SK-N-SH treated with all-trans-retinoic acid at 6 μM for 48 hours (cell line): ENCODE results near the gene LYRM1.

Experiments used
- ARNTL ChIP-seq: fragments of 450-650 bp; formaldehyde crosslinking; IDR thresholded peaks from 2 replicates; pipeline ENCODE4 v1.5.0; 2020; ENCODE audit warnings: low read depth, mild to moderate bottlenecking, moderate library complexity, borderline replicate concordance
- BACH2 ChIP-seq: fragments of 250-450 bp; sonication (Bioruptor Pico); IDR thresholded peaks from 2 replicates; pipeline ENCODE4 v1.9.0; 2021; ENCODE audit warnings: mild to moderate bottlenecking, borderline replicate concordance
- CREB5 ChIP-seq: fragments of 250-450 bp; sonication (Bioruptor Pico); IDR thresholded peaks from 2 replicates; pipeline ENCODE4 v1.5.1; 2020; ENCODE audit warnings: low read depth, mild to moderate bottlenecking, moderate library complexity
- CSRNP3 ChIP-seq: fragments of 250-450 bp; sonication (Bioruptor Pico); IDR thresholded peaks from 2 replicates; pipeline ENCODE4 v1.5.1; 2021; ENCODE audit warnings: mild to moderate bottlenecking, moderate library complexity
- ESRRG ChIP-seq: fragments of 250-450 bp; sonication (Bioruptor Pico); IDR thresholded peaks from 2 replicates; pipeline ENCODE4 v1.6.1; 2021; ENCODE audit warnings: mild to moderate bottlenecking
- PATZ1 ChIP-seq: fragments of 250-450 bp; sonication (Bioruptor Pico); IDR thresholded peaks from 2 replicates; pipeline ENCODE4 v1.8.0; 2020; ENCODE audit warnings: mild to moderate bottlenecking, moderate library complexity, borderline replicate concordance
- POU6F1 ChIP-seq: fragments of 250-450 bp; sonication (Bioruptor Pico); IDR thresholded peaks from 2 replicates; pipeline ENCODE4 v1.8.0; 2021; ENCODE audit warnings: low read depth, mild to moderate bottlenecking, moderate library complexity, borderline replicate concordance
- RARB ChIP-seq: fragments of 250-450 bp; sonication (Bioruptor Pico); IDR thresholded peaks from 2 replicates; pipeline ENCODE4 v1.8.0; 2021; ENCODE audit warnings: mild to moderate bottlenecking, moderate library complexity
- TCF4 ChIP-seq: fragments of 250-450 bp; sonication (Bioruptor Pico); IDR thresholded peaks from 2 replicates; pipeline ENCODE4 v1.8.0; 2021; ENCODE audit warnings: mild to moderate bottlenecking, moderate library complexity, borderline replicate concordance
- ZC3H10 ChIP-seq: fragments of 250-450 bp; sonication (Bioruptor Pico); IDR thresholded peaks from 2 replicates; pipeline ENCODE4 v1.5.1; 2021; ENCODE audit warnings: mild to moderate bottlenecking, moderate library complexity
- ZFP3 ChIP-seq: fragments of 250-450 bp; sonication (Bioruptor Pico); IDR thresholded peaks from 2 replicates; pipeline ENCODE4 v1.5.0; 2020; ENCODE audit warnings: mild to moderate bottlenecking, moderate library complexity
- ZFP30 ChIP-seq: fragments of 450-650 bp; formaldehyde crosslinking; IDR thresholded peaks from 2 replicates; pipeline ENCODE4 v1.5.0; 2022; ENCODE audit warnings: mild to moderate bottlenecking, moderate library complexity
- ZNF565 ChIP-seq: fragments of 450-650 bp; formaldehyde crosslinking; conservative IDR thresholded peaks from 2 replicates; pipeline ENCODE4 v1.5.0; 2020; ENCODE audit warnings: low read depth, mild to moderate bottlenecking, moderate library complexity
- ZNF8 ChIP-seq: fragments of 450-650 bp; formaldehyde crosslinking; IDR thresholded peaks from 2 replicates; pipeline ENCODE4 v1.5.0; 2020; ENCODE audit warnings: mild to moderate bottlenecking, moderate library complexity

- TF ChIP-seq ZNF8 (no peak), PATZ1 (CRISPR knock-in tag) (no peak), TCF4 (CRISPR knock-in tag) (no peak), ESRRG (CRISPR knock-in tag) (no peak), CSRNP3 (CRISPR knock-in tag) (no peak), ZNF565 (CRISPR knock-in tag) (no peak), RARB (CRISPR knock-in tag) (no peak), ZFP30 (no peak), CREB5 (CRISPR knock-in tag) (no peak), ZC3H10 (no peak), BACH2 (CRISPR knock-in tag) (no peak), ZFP3 (CRISPR knock-in tag) (no peak), POU6F1 (no peak), ARNTL (CRISPR knock-in tag) (no peak)
Observed at GRCh38 chr16:20952139-20952920, 51.8 kb downstream of the LYRM1 start.
